GM12878 (cell line): ENCODE results near the gene EYS.

ENCODE experiments used
- BHLHE40 ChIP-seq, 2 experiments: fragments of 450-650 bp in 1 of 2; IDR thresholded peaks; 2 replicates each; pipeline ENCODE4 v1.6.1; 2011 to 2017; ENCODE audit warnings: low read depth in 2 of 2, borderline replicate concordance in 1 of 2, improper control_type of control experiment in 1 of 2, low read length in 1 of 2, mild to moderate bottlenecking in 1 of 2
- CREB1 ChIP-seq: IDR thresholded peaks from 2 replicates; pipeline ENCODE4 v1.6.1; 2012; ENCODE audit warnings: low read depth, mild to moderate bottlenecking, inconsistent platforms
- CREM ChIP-seq: IDR thresholded peaks from 2 replicates; pipeline ENCODE4 v1.6.1; 2014; ENCODE audit warnings: antibody characterized with exemption, low read depth
- CTCF ChIP-seq, 3 experiments: IDR thresholded peaks in 2 of 3; conservative IDR thresholded peaks in 1 of 3; 2 replicates each; pipeline ENCODE4 v1.5.1; 2011; ENCODE audit warnings: low read depth in 3 of 3, low read length in 3 of 3, mild to moderate bottlenecking in 3 of 3, control low read depth in 2 of 3, moderate library complexity in 2 of 3, inconsistent platforms in 1 of 3, mixed read lengths in 1 of 3; ENCODE audit not compliant: control insufficient read depth in 2 of 3, insufficient read depth in 1 of 3; ENCODE audit errors: extremely low read depth in 1 of 3
- DPF2 ChIP-seq: fragments of 450-650 bp; IDR thresholded peaks from 2 replicates; pipeline ENCODE4 v1.6.1; 2017; ENCODE audit warnings: mild to moderate bottlenecking
- E4F1 ChIP-seq: fragments of 450-650 bp; IDR thresholded peaks from 2 replicates; pipeline ENCODE4 v1.6.1; 2018; ENCODE audit warnings: borderline replicate concordance, mild to moderate bottlenecking; ENCODE audit not compliant: partially characterized antibody
- ELK1 ChIP-seq: IDR thresholded peaks from 2 replicates; pipeline ENCODE4 v1.6.1; 2012; ENCODE audit warnings: low read depth, low read length, improper control_type of control experiment
- EP300 ChIP-seq, 2 experiments: fragments of 150-350 bp in 1 of 2; IDR thresholded peaks; 2 replicates each; pipeline ENCODE4 v1.6.1; 2011 to 2012; ENCODE audit warnings: low read depth in 2 of 2, low read length in 2 of 2, borderline replicate concordance in 1 of 2, improper control_type of control experiment in 1 of 2, inconsistent platforms in 1 of 2; ENCODE audit not compliant: control insufficient read depth in 1 of 2
- EZH2 ChIP-seq: IDR thresholded peaks from 2 replicates; pipeline ENCODE4 v1.6.1; 2012; ENCODE audit warnings: low read depth, mild to moderate bottlenecking, control low read depth, inconsistent platforms, low read length, borderline replicate concordance; ENCODE audit not compliant: control insufficient read depth
- NR2C1 ChIP-seq: fragments of 450-650 bp; IDR thresholded peaks from 2 replicates; pipeline ENCODE4 v1.6.1; 2017; ENCODE audit warnings: antibody characterized with exemption, mild to moderate bottlenecking, moderate library complexity
- STAT1 ChIP-seq: fragments of 450-650 bp; conservative IDR thresholded peaks from 2 replicates; pipeline ENCODE4 v1.6.1; 2014; ENCODE audit warnings: antibody characterized with exemption, mild to moderate bottlenecking
- ZNF384 ChIP-seq: IDR thresholded peaks from 2 replicates; pipeline ENCODE4 v1.6.1; 2012; ENCODE audit warnings: low read depth, mild to moderate bottlenecking, low read length, improper control_type of control experiment, borderline replicate concordance

- no peak for TF ChIP-seq ZNF384
- TF ChIP-seq DPF2, result no peak
- TF ChIP-seq CTCF (IDR thresholded peaks at IDR 0.05 in 2 of 3, conservative IDR thresholded peaks at IDR 0.05 in 1 of 3; ENCODE audit: control insufficient read depth in 2 of 3, extremely low read depth in 1 of 3, insufficient read depth in 1 of 3, low read depth in 3 of 3, low read length in 3 of 3), result no peak
- TF ChIP-seq CREM, result no peak
- no peak for TF ChIP-seq EP300 (IDR thresholded peaks at IDR 0.05; ENCODE audit: borderline replicate concordance in 1 of 2, control insufficient read depth in 1 of 2, low read depth in 2 of 2, low read length in 2 of 2)
- TF ChIP-seq ELK1, result no peak
- no peak for TF ChIP-seq EZH2
- TF ChIP-seq CREB1, result no peak
- no peak for TF ChIP-seq E4F1
- TF ChIP-seq STAT1, result no peak
- TF ChIP-seq BHLHE40 (IDR thresholded peaks at IDR 0.05; ENCODE audit: borderline replicate concordance in 1 of 2, low read depth in 2 of 2, low read length in 1 of 2), result no peak
- no peak for TF ChIP-seq NR2C1
Measured at GRCh38 chr6:63787021-63787420, 1920.0 kb downstream of the EYS start.
